GM21723 (cell line): ENCODE measurements around the gene ARMC12.

ENCODE experiments used
- ATAC-seq: cut with Tn5 transposase; IDR thresholded peaks from one replicate; pipeline ENCODE4 v1.9.1; 2021; ENCODE audit warnings: mild to moderate bottlenecking, moderate library complexity; ENCODE audit not compliant: unreplicated experiment

The ARMC12 gene

DNA sequence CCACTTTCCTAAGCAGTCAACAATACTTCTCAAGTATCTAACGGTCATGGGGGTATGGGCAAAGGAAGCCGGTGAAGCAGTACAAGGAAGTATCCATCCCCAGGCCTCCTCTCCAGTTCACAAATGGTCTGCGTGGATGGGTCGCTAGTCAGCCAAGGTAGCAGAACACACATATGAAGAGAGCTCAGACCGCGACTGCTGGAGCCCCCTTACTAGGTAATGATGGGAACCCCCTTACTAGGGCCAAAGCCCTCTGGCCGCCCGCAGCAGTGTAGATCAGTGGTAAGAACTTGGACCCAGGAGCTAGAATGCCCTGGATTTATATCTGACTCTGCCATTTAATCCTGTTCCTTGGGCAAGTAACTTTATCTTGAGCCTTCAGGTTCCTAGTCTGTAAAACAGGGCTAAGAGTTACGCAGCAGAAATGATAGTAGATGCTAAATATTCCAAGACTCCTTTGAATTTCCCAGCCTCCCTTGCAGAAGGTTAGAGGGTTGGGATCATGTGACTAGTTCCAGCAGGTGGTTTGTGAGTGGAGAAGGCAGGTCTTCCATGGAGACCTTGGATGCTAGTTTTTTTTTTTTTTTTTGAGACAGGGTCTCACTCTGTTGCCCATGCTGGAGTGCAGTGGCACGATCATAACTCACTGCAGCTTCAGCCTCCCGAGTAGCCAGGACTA lies 37.4 kb downstream of the ARMC12 start:
- ATAC-seq = no peak

DNA sequence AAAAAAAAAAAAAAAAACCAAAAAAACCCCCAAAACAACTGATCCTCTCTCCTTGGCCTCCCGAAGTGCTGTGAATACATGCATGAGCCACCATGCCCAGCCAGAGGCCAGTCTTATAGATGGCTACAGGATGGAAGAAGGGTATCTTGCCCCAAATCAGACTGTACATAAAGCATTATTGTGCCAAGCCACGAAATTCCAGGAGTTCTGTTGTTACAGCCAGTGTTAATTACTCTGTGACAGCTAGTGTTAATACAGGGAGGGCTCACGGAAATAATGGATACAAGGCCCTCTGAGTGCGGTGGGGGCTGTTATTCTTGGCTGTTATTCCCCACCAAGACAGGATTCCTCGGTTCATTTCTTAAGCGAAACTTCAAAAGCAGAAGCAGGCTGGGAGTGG lies 38.2 kb downstream of the ARMC12 start:
- ATAC-seq = no peak

- no peak for ATAC-seq
These were observed 39.8 kb downstream of the ARMC12 start, which contains the start of gene CLPSL2 for GRCh38 chr6:35776364-35777215. TSS of gene CLPSL2 (plus strand) at chr6:35776598. CDS start at chr6:35776619, 21 bp downstream.

DNA sequence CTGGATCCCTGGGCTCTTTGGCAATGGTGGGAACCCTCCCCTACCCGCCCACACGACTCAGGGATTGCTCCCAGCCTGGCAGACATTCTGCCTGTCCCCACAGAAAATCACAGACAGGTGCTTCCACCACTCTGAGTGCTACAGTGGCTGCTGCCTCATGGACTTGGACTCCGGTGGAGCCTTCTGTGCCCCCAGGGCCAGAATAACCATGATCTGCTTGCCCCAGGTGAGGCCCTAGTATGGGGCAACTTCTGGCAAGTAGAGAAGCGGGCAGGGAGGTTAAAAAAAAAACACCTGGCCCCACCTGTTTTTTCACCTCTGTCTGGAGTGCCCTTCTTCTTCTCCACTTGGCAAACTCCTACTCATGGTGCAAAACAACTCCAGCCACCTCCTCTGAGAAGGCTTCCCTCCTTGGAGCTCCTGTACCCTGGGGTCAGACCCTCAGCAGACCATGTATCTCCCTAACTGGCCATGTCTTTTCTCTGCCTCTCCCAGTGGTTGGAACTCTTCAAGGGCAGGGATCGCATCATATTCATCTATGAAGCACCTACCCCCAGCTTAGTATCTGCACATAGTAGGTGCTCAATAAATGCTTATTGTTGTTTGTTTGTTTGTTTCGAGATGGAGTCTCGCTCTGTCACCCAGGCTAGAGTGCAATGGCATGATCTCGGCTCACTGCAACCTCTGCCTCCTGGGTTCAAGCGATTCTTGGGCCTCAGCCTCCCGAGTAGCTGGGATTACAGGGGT lies 40.7 kb downstream of the ARMC12 start:
- no peak for ATAC-seq

- ATAC-seq = no peak
These were observed 41.6 kb downstream of the ARMC12 start for GRCh38 chr6:35778437-35778836.

GRCh38 chr6:35780719-35781118 lies 43.9 kb downstream of the ARMC12 start, which contains the start of gene CLPSL1:
TSS of gene CLPSL1 (plus strand) at chr6:35781019. CDS start at chr6:35781111, 92 bp downstream.
- ATAC-seq = no peak

DNA sequence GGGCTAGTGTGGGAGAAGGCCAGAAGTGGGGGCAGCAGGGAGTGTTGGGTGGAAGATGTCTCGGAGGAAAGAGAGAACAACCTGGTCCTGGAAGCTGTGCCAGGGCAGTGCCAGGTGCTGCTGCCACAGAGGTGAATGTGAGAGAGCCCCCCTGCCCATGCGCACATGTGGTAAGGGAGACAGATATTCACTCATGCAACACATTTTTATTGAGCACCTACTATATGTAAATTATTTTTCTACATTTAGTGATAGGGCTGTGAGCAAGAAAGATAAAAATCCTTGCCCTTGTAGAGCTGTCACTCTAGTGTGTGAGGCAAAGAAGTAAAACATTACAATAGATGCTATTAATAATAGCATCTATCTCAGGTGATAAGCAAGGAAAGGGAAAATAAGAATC lies 44.5 kb downstream of the ARMC12 start:
- ATAC-seq = no peak

- no peak for ATAC-seq
These were observed 45.6 kb downstream of the ARMC12 start for GRCh38 chr6:35782424-35782823.

- ATAC-seq = no peak
These were observed 47.4 kb downstream of the ARMC12 start for GRCh38 chr6:35784200-35784599.

GRCh38 chr6:35786272-35786671 lies 49.4 kb downstream of the ARMC12 start:
- no peak for ATAC-seq

DNA sequence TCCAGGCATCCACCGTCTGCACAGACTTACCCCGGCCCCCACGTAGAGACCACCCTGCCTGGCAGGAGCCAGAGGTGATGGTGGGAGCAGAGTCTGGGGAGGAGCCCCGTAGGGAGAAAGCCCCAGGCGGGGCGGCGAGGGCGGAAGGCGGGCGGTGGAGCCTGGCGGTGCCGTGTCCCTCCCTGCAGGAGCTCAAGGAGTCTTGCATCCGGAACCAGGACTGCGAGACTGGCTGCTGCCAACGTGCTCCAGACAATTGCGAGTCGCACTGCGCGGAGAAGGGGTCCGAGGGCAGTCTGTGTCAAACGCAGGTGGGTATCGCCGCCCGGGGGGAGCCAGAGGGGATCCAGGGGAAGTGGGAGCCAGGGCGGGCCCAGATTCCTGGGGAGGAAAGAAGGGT lies 50.0 kb downstream of the ARMC12 start:
- ATAC-seq = no peak

GRCh38 chr6:35787266-35788218 lies 50.7 kb downstream of the ARMC12 start:
- no peak for ATAC-seq

- ATAC-seq = no peak
These were observed 51.7 kb downstream of the ARMC12 start for GRCh38 chr6:35788423-35788982.

DNA sequence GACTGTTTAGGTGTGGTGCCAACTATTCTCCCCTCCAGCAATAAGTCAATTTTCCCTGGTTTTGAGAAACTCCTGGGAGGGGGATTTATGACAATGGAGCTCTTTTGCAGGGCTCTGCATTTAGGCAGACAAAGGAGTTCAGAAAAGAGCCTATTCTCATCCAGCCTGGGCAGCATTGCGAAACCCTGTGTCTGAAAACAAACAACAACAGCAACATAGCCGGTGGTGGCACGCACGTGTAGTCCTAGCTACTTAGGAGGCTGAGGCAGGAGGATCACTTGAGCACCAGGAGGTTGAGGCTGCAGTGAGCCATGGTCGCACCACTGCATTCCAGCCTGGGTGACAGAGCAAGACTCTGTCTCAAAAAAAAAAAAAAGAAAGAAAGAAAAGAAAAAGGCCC lies 53.9 kb downstream of the ARMC12 start:
- ATAC-seq = no peak

DNA sequence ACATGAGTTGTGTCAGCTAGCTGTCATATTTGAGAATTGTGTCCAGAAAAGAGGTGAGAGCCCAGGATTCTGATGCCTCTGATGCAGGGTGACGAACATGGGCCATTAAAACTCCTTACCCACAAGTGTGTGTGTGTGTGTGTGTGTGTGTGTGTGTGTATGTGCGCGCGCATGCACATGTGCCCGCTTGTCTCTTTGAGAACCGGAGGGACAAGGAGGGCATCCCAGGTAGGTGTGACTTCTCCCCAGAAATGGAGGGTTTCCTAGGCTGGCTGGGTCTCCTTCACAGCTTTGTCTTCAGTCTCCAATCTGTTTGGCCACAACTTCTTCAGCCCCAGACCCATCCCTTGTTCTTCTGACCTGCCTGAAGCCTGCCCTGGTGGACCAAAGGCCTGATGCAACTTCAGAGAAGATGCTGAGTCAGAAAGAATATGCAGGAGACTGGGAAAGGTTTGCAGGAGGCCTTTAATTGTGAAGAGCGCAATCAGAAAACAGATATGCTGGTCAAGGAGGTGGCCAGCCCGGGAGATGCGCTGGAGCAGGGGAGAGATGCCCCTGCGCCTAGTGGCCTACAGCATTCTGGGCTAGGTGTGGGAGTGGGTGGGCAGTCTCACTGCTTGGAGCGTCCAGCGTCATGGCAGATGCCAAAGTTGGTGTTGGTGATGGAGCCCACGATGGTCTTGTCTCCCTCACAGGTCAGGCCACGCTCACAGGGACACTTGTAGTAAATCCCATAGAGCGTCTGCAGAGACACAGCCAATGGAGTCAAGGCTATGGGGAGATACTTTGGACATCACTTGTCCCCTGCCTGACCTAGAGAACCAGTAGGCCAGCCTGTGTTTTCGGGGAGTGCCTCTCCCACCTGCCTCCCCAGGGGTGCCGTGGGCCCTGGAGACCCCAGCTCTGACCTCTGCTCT lies 58.0 kb downstream of the ARMC12 start:
- no peak for ATAC-seq

DNA sequence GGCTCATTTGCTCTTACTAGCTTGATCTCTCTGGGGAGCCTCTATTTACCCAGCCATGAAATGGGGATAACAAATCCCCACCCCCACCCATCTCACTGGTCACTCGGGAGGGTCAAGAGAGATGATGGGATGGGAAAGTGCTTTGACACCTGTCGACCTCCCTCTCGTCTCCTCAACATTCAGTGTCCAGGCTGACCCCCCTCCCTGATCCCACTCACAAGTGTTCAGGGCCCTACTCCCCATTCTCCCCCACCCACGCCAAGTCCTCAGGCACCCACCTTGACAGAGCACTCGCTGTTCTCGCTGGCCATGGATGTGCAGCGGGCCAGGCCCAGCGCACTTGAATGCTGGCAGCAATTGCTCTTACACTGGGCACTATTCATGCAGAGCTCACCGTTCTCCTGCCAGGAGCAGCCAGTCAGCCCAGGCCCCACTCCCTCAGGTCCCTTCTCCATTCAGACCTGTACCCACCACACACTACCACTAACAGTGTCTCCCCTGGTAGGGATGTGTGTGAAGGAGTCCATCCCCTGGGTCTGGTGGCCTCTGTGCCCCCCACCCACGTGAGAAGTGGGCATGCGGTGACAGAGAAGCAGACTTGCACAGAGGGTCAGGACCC lies 58.7 kb downstream of the ARMC12 start:
- no peak for ATAC-seq

GRCh38 chr6:35796236-35796635 lies 59.4 kb downstream of the ARMC12 start:
- no peak for ATAC-seq

GRCh38 chr6:35797837-35798526 lies 61.1 kb downstream of the ARMC12 start:
- ATAC-seq = no peak
